ENCODE results near the gene CAPZB.

DNA sequence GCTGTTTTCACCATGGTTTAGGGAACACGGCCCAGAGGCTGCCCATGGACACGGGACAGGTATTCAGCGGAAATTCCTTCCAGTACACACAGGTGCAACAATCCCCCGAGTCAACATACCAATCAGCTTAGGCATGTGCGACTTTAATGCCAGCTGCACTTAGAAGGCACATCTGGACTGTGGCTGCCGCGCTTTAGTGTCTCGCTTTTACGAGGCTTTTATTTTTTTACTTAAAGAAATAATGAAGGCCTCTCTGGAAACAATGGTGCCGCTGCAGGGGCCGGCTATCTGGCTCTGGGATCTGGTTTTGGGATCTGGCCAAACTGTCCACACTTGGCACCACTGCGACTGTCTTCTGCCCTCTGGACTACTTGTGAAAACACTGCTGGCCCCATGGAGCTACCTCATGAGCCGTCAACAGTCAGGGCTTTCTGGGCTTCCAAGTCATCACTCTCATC, 117.7 kb downstream of the CAPZB start:
- TF ChIP-seq GATA3 (IDR thresholded peaks at IDR 0.05; ENCODE audit: low read depth, low read length) (no peak), GATA2 (IDR thresholded peaks at IDR 0.05; ENCODE audit: low read depth, low read length) (peak; percentile 68)
